Breast epithelium (tissue), 4 donors: ENCODE results near the gene HES7. TPM values are rescaled to one million over a fixed set of nuclear protein-coding genes. Genes with fewer than 3 reads are reported as not detected.
A peak's percentile ranks its signal among the peaks of the same experiment; 100 is the strongest.

ENCODE experiments used
- DNase-seq, 2 donors: peaks; one replicate each; pipeline ENCODE4 v3.0.0-alpha.2; 2019; ENCODE audit warnings: low spot score in 2 of 2
- H3K27ac ChIP-seq, 2 donors: fragments of 200-600 bp; sonication (generic) in 1 of 2; one replicate each; pipeline ENCODE4 v1.5.1; 2016 to 2019; ENCODE audit warnings: mild to moderate bottlenecking in 1 of 2
- H3K27me3 ChIP-seq, 2 donors: fragments of 200-600 bp; sonication (generic) in 1 of 2; one replicate each; pipeline versions ENCODE4 v1.5.1 to v1.6.0; 2017 to 2019; ENCODE audit warnings: control low read depth in 1 of 2, mild to moderate bottlenecking in 1 of 2
- H3K36me3 ChIP-seq: fragments of 200-600 bp; one replicate; pipeline ENCODE4 v1.5.1; 2019
- H3K4me1 ChIP-seq, 2 donors: fragments of 200-600 bp; sonication (generic); one replicate each; pipeline ENCODE4 v1.5.1; 2016 to 2019; ENCODE audit warnings: control low read depth in 1 of 2
- H3K4me3 ChIP-seq, 3 donors: fragments of 200-600 bp; sonication (generic); 1 replicate in 2 of 3; 2 replicates in 1 of 3; pipeline ENCODE4 v1.5.1; 2016 to 2019; ENCODE audit warnings: mild to moderate bottlenecking in 3 of 3, moderate library complexity in 2 of 3
- H3K9me3 ChIP-seq, 2 donors: fragments of 200-600 bp; sonication (generic) in 1 of 2; one replicate each; pipeline ENCODE4 v1.5.1; 2016 to 2019; ENCODE audit warnings: control low read depth in 1 of 2
- CTCF ChIP-seq, 3 donors: fragments of 450-650 bp; IDR thresholded peaks; one replicate each; pipeline ENCODE4 v1.5.1; 2016 to 2017; ENCODE audit warnings: antibody characterized with exemption in 3 of 3, mild to moderate bottlenecking in 3 of 3, moderate library complexity in 3 of 3
- POLR2A ChIP-seq: fragments of 450-650 bp; IDR thresholded peaks from one replicate; pipeline ENCODE4 v1.6.1; 2016; ENCODE audit warnings: antibody characterized with exemption, mild to moderate bottlenecking, moderate library complexity
- POLR2AphosphoS5 ChIP-seq, 3 donors: sonication (generic); formaldehyde crosslinking; IDR thresholded peaks; one replicate each; pipeline ENCODE4 v1.6.1; 2017; ENCODE audit warnings: antibody characterized with exemption in 3 of 3
- intact Hi-C: fragments of 100-400 bp; cut with DNase I; formaldehyde crosslinking; loops from one replicate; pipeline ENCODE4 v1.15.1; 2023; ENCODE audit warnings: low total_unique reads
- total RNA-seq, 3 donors: library from RNA; depleted of rRNA; stranded (reverse); fragments of >200 nt; gene quantifications; one replicate each; pipeline ENCODE4 v1.1.0, GENCODE V29; 2016

HES7 gene
- total RNA-seq, 3 donors from 2014 or later = not detected

DNA sequence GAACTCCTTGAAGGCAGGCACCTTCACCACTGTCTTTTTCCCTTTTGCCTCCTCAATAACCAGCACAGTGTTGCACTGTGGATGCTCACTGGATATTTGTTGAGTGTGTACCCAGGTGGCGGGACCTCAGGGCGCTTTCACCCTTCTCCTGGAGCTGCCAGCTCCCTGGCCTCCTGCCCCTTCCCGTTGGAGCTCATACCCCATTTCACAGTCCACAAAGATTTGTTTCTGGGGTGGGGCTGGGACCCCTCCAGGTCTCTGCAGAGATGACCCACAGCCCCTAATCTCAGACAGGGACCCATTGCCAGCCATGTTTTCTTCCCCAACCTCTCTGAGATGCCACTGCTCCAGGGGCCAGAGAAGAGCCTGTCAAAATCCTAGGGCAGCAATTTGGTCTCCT is 48.8 kb downstream of the HES7 start:
- intact Hi-C loops = no loop called here
- Histone ChIP-seq H3K4me3 (no peak overlapping the region), H3K27me3 (peaks cover 9 to 71% of the 10 kb centered on the region in 2 donors), H3K36me3 (no peaks in the 10 kb centered on the region), H3K27ac (no peak overlapping the region), H3K4me1 (peaks cover 0 to 2% of the 10 kb centered on the region in 2 donors), H3K9me3 (no peaks in the 10 kb centered on the region)
- TF ChIP-seq POLR2AphosphoS5 (IDR thresholded peaks at IDR 0.05) (no peak), POLR2A (no peak), CTCF (IDR thresholded peaks at IDR 0.05) (no peak)
- DNase-seq = no peak

- H3K27me3 ChIP-seq = peaks cover 9 to 71% of the 10 kb centered on the region in 2 donors
- TF ChIP-seq POLR2AphosphoS5 (IDR thresholded peaks at IDR 0.05) (no peak), CTCF (IDR thresholded peaks at IDR 0.05) (no peak), POLR2A (no peak)
- no peak overlapping the region for H3K4me3 ChIP-seq
- DNase-seq = no peak
- H3K9me3 ChIP-seq = no peaks in the 10 kb centered on the region
- peaks cover 0 to 2% of the 10 kb centered on the region in 2 donors for H3K4me1 ChIP-seq
- no peak overlapping the region for H3K27ac ChIP-seq
- H3K36me3 ChIP-seq = no peaks in the 10 kb centered on the region
- intact Hi-C loops = no loop called here
Measured at GRCh38 chr17:8074554-8074953, 49.4 kb downstream of the HES7 start.

GRCh38 chr17:8073627-8074484 is 50.0 kb downstream of the HES7 start:
- DNase-seq = peak; percentile 39 to 76
- Histone ChIP-seq H3K27me3 (peaks cover 9 to 68% of the 10 kb centered on the region in 2 donors), H3K4me3 (peak overlapping the region in 2 of 3 donors; percentile 21 to 54), H3K9me3 (no peaks in the 10 kb centered on the region), H3K27ac (no peak overlapping the region), H3K36me3 (no peaks in the 10 kb centered on the region), H3K4me1 (peaks cover 0 to 2% of the 10 kb centered on the region in 2 donors)
- intact Hi-C loops = no loop called here
- TF ChIP-seq POLR2A (no peak), POLR2AphosphoS5 (IDR thresholded peaks at IDR 0.05) (no peak), CTCF (IDR thresholded peaks at IDR 0.05) (peak; percentile 40 to 80 (median 64))

DNA sequence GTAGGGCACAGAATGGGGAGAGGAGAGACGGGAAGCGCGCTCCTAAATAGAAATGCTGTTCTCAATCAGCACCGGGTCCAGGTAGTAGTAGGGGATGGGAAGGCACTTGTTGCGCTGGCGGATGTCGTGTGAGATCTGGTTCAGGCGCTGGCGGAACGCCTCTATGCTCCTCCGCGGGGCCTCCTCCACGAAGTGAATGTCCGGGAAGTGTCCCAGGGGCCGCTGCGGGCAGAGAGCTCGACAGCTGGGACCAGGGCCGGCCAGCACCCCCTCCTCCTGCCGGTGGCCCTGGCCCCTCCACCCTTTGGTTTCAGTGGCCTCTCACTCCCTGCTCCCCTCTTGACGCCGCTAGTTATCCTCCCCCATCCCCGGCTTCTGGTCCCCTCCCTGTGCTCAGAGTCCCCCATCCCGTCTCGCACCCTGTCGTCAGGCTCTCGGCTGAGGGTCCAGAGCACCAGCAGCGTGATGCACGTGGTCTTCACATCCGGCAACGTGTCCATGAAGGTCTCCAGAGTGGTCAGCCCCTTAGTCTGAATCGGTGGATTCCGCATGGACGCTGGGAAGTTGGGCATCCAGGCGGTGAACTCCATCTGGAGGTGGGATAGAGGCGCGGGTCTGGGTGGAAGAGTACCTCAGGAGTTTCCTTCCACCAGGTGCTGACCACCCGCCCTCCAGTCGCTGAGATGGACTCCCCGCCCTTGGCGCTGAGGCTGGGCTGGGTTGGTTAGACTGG is 51.0 kb downstream of the HES7 start:
- no peak for DNase-seq
- Histone ChIP-seq H3K27ac (no peak overlapping the region), H3K9me3 (no peaks in the 10 kb centered on the region), H3K27me3 (peaks cover 9 to 68% of the 10 kb centered on the region in 2 donors), H3K36me3 (no peaks in the 10 kb centered on the region), H3K4me3 (peak overlapping the region in 2 of 3 donors; percentile 21 to 54), H3K4me1 (peaks cover 0 to 2% of the 10 kb centered on the region in 2 donors)
- intact Hi-C loops = no loop called here
- no peak for TF ChIP-seq CTCF (IDR thresholded peaks at IDR 0.05)
- no peak for TF ChIP-seq POLR2AphosphoS5 (IDR thresholded peaks at IDR 0.05)
- TF ChIP-seq POLR2A = no peak

DNA sequence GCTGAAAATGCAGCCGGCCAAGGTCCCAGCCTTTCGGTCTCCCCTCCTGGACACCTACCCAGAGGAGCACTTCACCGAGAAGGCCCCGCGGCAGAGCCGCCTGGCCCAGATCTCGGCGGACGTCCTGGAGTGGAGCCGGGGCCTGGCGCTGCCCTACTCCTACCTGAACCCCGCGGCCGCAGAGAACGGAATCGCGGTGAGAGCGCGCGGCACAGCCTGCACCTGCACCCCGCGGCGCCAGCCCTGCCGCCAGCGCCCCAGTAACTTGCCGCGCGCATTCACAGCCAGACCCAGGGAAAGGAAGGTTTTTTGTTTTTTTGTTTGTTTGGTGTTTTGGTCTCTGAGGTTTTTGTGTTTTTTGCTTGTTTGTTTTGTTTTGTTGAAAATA is 51.6 kb downstream of the HES7 start:
- TF ChIP-seq CTCF (IDR thresholded peaks at IDR 0.05) (no peak), POLR2AphosphoS5 (IDR thresholded peaks at IDR 0.05) (no peak), POLR2A (no peak)
- H3K9me3 ChIP-seq = no peaks in the 10 kb centered on the region
- intact Hi-C loops = no loop called here
- peaks cover 0 to 2% of the 10 kb centered on the region in 2 donors for H3K4me1 ChIP-seq
- no peak for DNase-seq
- peak overlapping the region in 1 of 3 donors; percentile 54 for H3K4me3 ChIP-seq
- H3K36me3 ChIP-seq = no peaks in the 10 kb centered on the region
- no peak overlapping the region for H3K27ac ChIP-seq
- peaks cover 9 to 63% of the 10 kb centered on the region in 2 donors for H3K27me3 ChIP-seq
